RPMI7951 (cell line): ENCODE data around the gene CDC42EP3. TPM values are rescaled to one million over a fixed set of nuclear protein-coding genes. Genes with fewer than 3 reads are reported as not detected.

Experiments
- DNase-seq: peaks from one replicate; pipeline ENCODE4 v3.0.0-alpha.2; 2012; ENCODE audit warnings: low read depth
- total RNA-seq: library from RNA; depleted of rRNA; stranded (reverse); fragments of >200 nt; shearing (Covaris generic); gene quantifications from 2 replicates; pipeline ENCODE4 v1.2.3, GENCODE V29; 2014

CDC42EP3 gene
- total RNA-seq, 1 experiment from 2014 or later, result 52.5 TPM

- peak; percentile 56 for DNase-seq
Observed at GRCh38 chr2:37656512-37657423, 14.7 kb downstream of the CDC42EP3 start.

GRCh38 chr2:37654932-37655841, 16.3 kb downstream of the CDC42EP3 start:
- DNase-seq, result no peak

- DNase-seq, result no peak
Observed at GRCh38 chr2:37654419-37654818, 17.0 kb downstream of the CDC42EP3 start.

GRCh38 chr2:37653805-37654378, 17.6 kb downstream of the CDC42EP3 start:
- DNase-seq, result no peak

- DNase-seq, result no peak
Observed at GRCh38 chr2:37653093-37653492, 18.3 kb downstream of the CDC42EP3 start.

- peak; percentile 99 for DNase-seq
Observed at GRCh38 chr2:37652199-37652640, 19.2 kb downstream of the CDC42EP3 start.

GRCh38 chr2:37650548-37651093, 20.8 kb downstream of the CDC42EP3 start:
- DNase-seq, result no peak

- DNase-seq, result no peak
Observed at GRCh38 chr2:37649518-37649917, 21.9 kb downstream of the CDC42EP3 start.

- DNase-seq, result peak; percentile 95
Observed at GRCh38 chr2:37648331-37649011, 23.0 kb downstream of the CDC42EP3 start.

GRCh38 chr2:37647971-37648330, 23.5 kb downstream of the CDC42EP3 start:
- no peak for DNase-seq

GRCh38 chr2:37645836-37646235, 25.6 kb downstream of the CDC42EP3 start:
- no peak for DNase-seq

- peak; percentile 89 for DNase-seq
Observed at GRCh38 chr2:37645362-37645761, 26.1 kb downstream of the CDC42EP3 start.

GRCh38 chr2:37644191-37644590, 27.3 kb downstream of the CDC42EP3 start:
- DNase-seq, result peak; percentile 75

GRCh38 chr2:37643730-37644078, 27.7 kb downstream of the CDC42EP3 start:
- no peak for DNase-seq

GRCh38 chr2:37642907-37643729, 28.3 kb downstream of the CDC42EP3 start:
- DNase-seq, result no peak

- DNase-seq, result peak; percentile 86
Observed at GRCh38 chr2:37641582-37642171, 29.8 kb downstream of the CDC42EP3 start.

GRCh38 chr2:37639631-37640030, 31.8 kb downstream of the CDC42EP3 start:
- peak; percentile 50 for DNase-seq

GRCh38 chr2:37638973-37639372, 32.5 kb downstream of the CDC42EP3 start:
- DNase-seq, result no peak

GRCh38 chr2:37637985-37638384, 33.5 kb downstream of the CDC42EP3 start:
- no peak for DNase-seq
